GM12878 (cell line): ENCODE data around the gene ACTR2. TPM values are rescaled to one million over a fixed set of nuclear protein-coding genes. Genes with fewer than 3 reads are reported as not detected.

ENCODE experiments used
- ATAC-seq: fragments of 200-7000 bp; cut with Tn5 transposase; 3 replicates; pipeline ENCODE4 v1.9.1; 2020; ENCODE audit warnings: mild to moderate bottlenecking, moderate library complexity
- BruUV-seq: library from RNA; stranded (reverse); fragments of 400-500 nt; replicated peaks from 2 replicates; lab custom pipeline; 2021; lab: Mats Ljungman, UMichigan
- CTCF ChIA-PET: fragments of 300-600 bp; sonication (Branson Sonifier 250); formaldehyde crosslinking; extraction: SDS; loops from one replicate; lab custom pipeline; 2021; ENCODE audit warnings: inconsistent platforms; lab: Yijun Ruan, JAX
- POLR2A ChIA-PET: fragments of 350-600 bp; formaldehyde crosslinking; extraction: SDS; loops from one replicate; lab custom pipeline; 2021; ENCODE audit warnings: inconsistent platforms; lab: Charles Lee
- RAD21 ChIA-PET: fragments of 300-600 bp; sonication (Branson Sonifier 250); formaldehyde crosslinking; loops from one replicate; lab custom pipeline; 2023; ENCODE audit warnings: antibody characterized with exemption; ENCODE audit not compliant: unreplicated experiment; lab: Charles Lee
- SMC1A ChIA-PET: fragments of 300-600 bp; sonication (Branson Sonifier 250); formaldehyde crosslinking; loops from one replicate; lab custom pipeline; 2023; ENCODE audit not compliant: unreplicated experiment, uncharacterized antibody; lab: Charles Lee
- DNase-seq: peaks from one replicate; pipeline ENCODE4 v3.0.0-alpha.2; 2011; ENCODE audit warnings: low read depth, low spot score
- FAIRE-seq: peaks from 3 replicates; lab custom pipeline; 2011; peaks lifted over from hg19 to GRCh38; lab: Jason Lieb, UNC
- H2AFZ ChIP-seq: 2 replicates; pipeline ENCODE4 v1.6.0; 2011; ENCODE audit warnings: low read depth, low read length, control low read depth; ENCODE audit not compliant: control insufficient read depth
- H3K27ac ChIP-seq: 2 replicates; pipeline ENCODE4 v1.5.1; 2011; ENCODE audit warnings: control low read depth; ENCODE audit not compliant: control insufficient read depth, insufficient read depth
- H3K27me3 ChIP-seq, 2 experiments: replicated peaks in 1 of 2; 2 replicates each; pipeline versions ENCODE4 v1.6.0 to v1.6.1; 2011; ENCODE audit warnings: low read length in 1 of 2; ENCODE audit not compliant: control insufficient read depth in 2 of 2, insufficient read depth in 2 of 2
- H3K36me3 ChIP-seq, 2 experiments: 2 replicates each; pipeline ENCODE4 v1.5.1; 2011; ENCODE audit warnings: low read length in 1 of 2; ENCODE audit not compliant: control insufficient read depth in 2 of 2, insufficient read depth in 2 of 2
- H3K4me1 ChIP-seq: 2 replicates; pipeline ENCODE4 v1.6.1; 2011; ENCODE audit warnings: mild to moderate bottlenecking, low read length, moderate library complexity, mixed read lengths; ENCODE audit not compliant: control insufficient read depth, insufficient read depth
- H3K4me2 ChIP-seq: 2 replicates; pipeline ENCODE4 v1.6.0; 2011; ENCODE audit warnings: control low read depth; ENCODE audit not compliant: control insufficient read depth, insufficient read depth
- H3K4me3 ChIP-seq: fragments of 200-600 bp; sonication (generic); 2 replicates; pipeline ENCODE4 v1.5.1; 2016
- H3K79me2 ChIP-seq: 2 replicates; pipeline ENCODE4 v1.6.0; 2011; ENCODE audit warnings: low read length; ENCODE audit not compliant: control insufficient read depth, insufficient read depth
- H3K9ac ChIP-seq: 2 replicates; pipeline ENCODE4 v1.8.0; 2011; ENCODE audit warnings: low read length, control low read depth, mixed read lengths; ENCODE audit not compliant: control insufficient read depth, insufficient read depth
- H3K9me3 ChIP-seq: replicated peaks from 3 replicates; pipeline ENCODE4 v1.5.1; 2011; ENCODE audit warnings: mild to moderate bottlenecking, low read length; ENCODE audit not compliant: control insufficient read depth, insufficient read depth
- H4K20me1 ChIP-seq: 2 replicates; pipeline ENCODE4 v1.6.0; 2011; ENCODE audit not compliant: control insufficient read depth, insufficient read depth
- CEBPB ChIP-seq, 2 experiments: fragments of 150-350 bp in 1 of 2; IDR thresholded peaks; 2 replicates each; pipeline ENCODE4 v1.6.1; 2012 to 2014; ENCODE audit warnings: low read depth in 2 of 2, low read length in 2 of 2, borderline replicate concordance in 1 of 2, inconsistent platforms in 1 of 2
- PKNOX1 ChIP-seq: fragments of 450-650 bp; IDR thresholded peaks from 2 replicates; pipeline ENCODE4 v1.6.1; 2016; ENCODE audit warnings: mild to moderate bottlenecking
- ZNF217 ChIP-seq: fragments of 450-650 bp; IDR thresholded peaks from 2 replicates; pipeline ENCODE4 v1.6.1; 2017; ENCODE audit warnings: antibody characterized with exemption, mild to moderate bottlenecking
- ZNF622 ChIP-seq: fragments of 450-650 bp; IDR thresholded peaks from 2 replicates; pipeline ENCODE4 v1.6.1; 2017; ENCODE audit warnings: mild to moderate bottlenecking, inconsistent platforms
- ZSCAN29 ChIP-seq: fragments of 450-650 bp; IDR thresholded peaks from 2 replicates; pipeline ENCODE4 v1.6.1; 2017; ENCODE audit warnings: mild to moderate bottlenecking, moderate library complexity
- WGBS: methylation state at CpG from one replicate; pipeline ENCODE4 v1.1.6; 2016; ENCODE audit warnings: low lambda C conversion rate; ENCODE audit not compliant: insufficient replicate concordance, insufficient coverage; ENCODE audit errors: missing lambda C conversion rate; 5-methylcytosine and 5-hydroxymethylcytosine counted together
- in situ Hi-C: fragments of 300-500 bp; cut with MboI; formaldehyde crosslinking; loops from 9 replicates; pipeline ENCODE4 v1.14.3; 2018; ENCODE audit warnings: mixed read lengths
- intact Hi-C: fragments of 100-400 bp; cut with micrococcal nuclease; formaldehyde crosslinking; loops from one replicate; pipeline ENCODE4 v1.14.2; 2022; ENCODE audit not compliant: unreplicated experiment
- polyA plus RNA-seq, 11 experiments: library from polyadenylated mRNA; depleted of rRNA in 4 of 11; unstranded in 6 of 11; stranded (reverse) in 5 of 11; fragments of >200 nt; fragmentation: Nextera tagmentation in 4 of 11; fragmentation: Illumina TruSeq in 1 of 11; extraction: Ambion mirVana in 4 of 11; extraction: Trizol in 1 of 11; gene quantifications; 1 replicate in 1 of 11; 2 replicates in 10 of 11; pipeline versions ENCODE4 v1.2.1 to v1.2.3, GENCODE V29; 2011 to 2016; ENCODE audit warnings: inconsistent platforms in 2 of 11, missing spikeins in 2 of 11, low read depth in 1 of 11
- total RNA-seq, 4 experiments: library from RNA; depleted of rRNA in 3 of 4; stranded (reverse); fragments of >200 nt in 3 of 4; fragmentation: Illumina TruSeq in 1 of 4; extraction: Trizol in 1 of 4; gene quantifications; 2 replicates each; pipeline versions ENCODE4 v1.2.1 to v1.2.3, GENCODE V29; 2013 to 2021

Gene ACTR2
- total and polyA plus RNA-seq, 10 of the 15 experiments (the other 5 are each of a cell fraction or from before 2014, with no cell fraction given), result 94.2 to 401 (median 195) TPM

GRCh38 chr2:65204461-65205210 is 23.0 kb upstream of the ACTR2 start:
- Histone ChIP-seq H3K9ac (no peak overlapping the region), H3K27ac (no peak overlapping the region), H3K4me3 (no peak overlapping the region), H3K36me3 (no peaks in the 10 kb centered on the region), H3K9me3 (no peaks in the 10 kb centered on the region), H3K4me2 (no peak overlapping the region), H3K4me1 (peaks cover 3% of the 10 kb centered on the region; the same call in 1 of the 2 replicates), H4K20me1 (no peaks in the 10 kb centered on the region), H3K27me3 (no peaks in the 10 kb centered on the region), H2AFZ (no peak overlapping the region), H3K79me2 (no peaks in the 10 kb centered on the region)
- in situ Hi-C loops (no loop called here), intact Hi-C loops (no loop called here)
- BruUV-seq, result no TSS peak
- 94% methylated on average over 20 of the region's 20 CpGs for WGBS
- POLR2A ChIA-PET, result no interaction called here
- CTCF ChIA-PET, result interaction anchor here (0.7 to 1.2 kb wide), 2 partner anchors 52 to 485 kb away, joined by 3 read pairs; no protein-coding TSS in a partner anchor
- no peak for ATAC-seq
- DNase-seq, result no peak
- FAIRE-seq, result no peak
- TF ChIP-seq PKNOX1, result no peak
- no peak for TF ChIP-seq ZNF622
- TF ChIP-seq ZSCAN29, result no peak
- TF ChIP-seq CEBPB (IDR thresholded peaks at IDR 0.05; ENCODE audit: borderline replicate concordance in 1 of 2, low read depth in 2 of 2, low read length in 2 of 2), result no peak
- TF ChIP-seq ZNF217, result no peak
- SMC1A ChIA-PET, result no interaction called here
- RAD21 ChIA-PET, result no interaction called here
